Left lobe of liver (tissue), 2 donors: ENCODE results near the gene CTBS. TPM values are rescaled to one million over a fixed set of nuclear protein-coding genes. Genes with fewer than 3 reads are reported as not detected.
"Not testable (repeated sequence)": the region's sequence is repeated elsewhere in the genome, so short reads cannot be mapped to it uniquely, and the experiment has no call there.

Source experiments
- ATAC-seq: fragments of 200-7000 bp; cut with Tn5 transposase; one replicate; pipeline ENCODE4 v1.9.1; 2020; ENCODE audit warnings: mild to moderate bottlenecking, moderate library complexity
- DNase-seq: peaks from one replicate; pipeline ENCODE4 v3.0.0-alpha.2; 2020; ENCODE audit warnings: low spot score
- total RNA-seq: library from RNA; stranded (reverse); gene quantifications from one replicate; pipeline ENCODE4 v1.2.1, GENCODE V29; 2021
- donor health status: DM: no; HTN: no; CAD: no; lungs with moderate emphysema.
- donor health status: DM: no; HTN: yes; CAD: no.

Gene CTBS
- 27.2 TPM for total RNA-seq

DNA sequence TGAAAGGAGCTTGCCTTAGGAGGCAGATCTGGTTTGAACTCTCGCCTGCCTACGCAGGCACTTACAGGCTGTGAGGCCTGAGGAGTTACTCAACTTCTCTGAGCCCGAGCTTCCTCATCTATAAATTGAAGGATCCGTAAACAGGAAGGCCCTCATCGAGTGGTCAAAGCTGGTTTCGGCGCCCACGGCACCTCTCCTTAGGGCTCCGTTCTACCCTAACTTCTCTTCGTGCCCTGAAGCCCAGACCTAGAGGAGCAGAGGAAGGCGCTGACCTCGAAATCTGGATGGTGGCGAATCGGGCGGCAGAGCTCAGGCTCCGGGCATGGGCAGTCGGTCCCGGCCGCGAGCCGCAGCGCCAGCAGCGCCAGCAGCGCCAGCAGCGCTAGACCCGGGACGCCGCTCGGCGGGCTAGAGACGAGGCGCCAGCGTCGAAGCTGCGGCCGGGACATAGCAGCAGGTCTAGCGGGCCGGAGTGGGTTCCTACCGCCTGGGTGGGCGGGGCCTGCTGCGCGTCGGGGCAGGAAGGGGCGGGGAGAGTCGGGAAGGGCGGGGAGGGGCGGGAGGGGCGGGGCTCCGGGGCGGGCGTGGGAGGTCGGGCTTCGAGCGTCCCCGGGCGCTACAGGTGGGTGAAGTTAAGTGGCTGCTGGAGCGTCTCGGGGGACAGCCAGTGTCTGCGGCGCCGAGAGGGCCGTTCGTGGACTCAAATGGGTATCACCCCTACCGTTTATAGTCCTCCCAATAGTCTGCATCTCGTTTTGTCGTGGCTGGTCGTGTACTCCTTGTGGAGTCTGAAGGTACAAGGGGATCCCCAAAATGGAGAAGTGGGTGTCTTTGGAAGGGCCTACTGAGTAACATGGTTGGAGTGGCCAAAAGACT is at the start of gene CTBS:
CTBS (minus strand) TSS at position 474 of the 876 bp plus-strand sequence; CDS start at position 449, 25 bp downstream.
- peak; percentile 95 for ATAC-seq
- peak; percentile 92 for DNase-seq

DNA sequence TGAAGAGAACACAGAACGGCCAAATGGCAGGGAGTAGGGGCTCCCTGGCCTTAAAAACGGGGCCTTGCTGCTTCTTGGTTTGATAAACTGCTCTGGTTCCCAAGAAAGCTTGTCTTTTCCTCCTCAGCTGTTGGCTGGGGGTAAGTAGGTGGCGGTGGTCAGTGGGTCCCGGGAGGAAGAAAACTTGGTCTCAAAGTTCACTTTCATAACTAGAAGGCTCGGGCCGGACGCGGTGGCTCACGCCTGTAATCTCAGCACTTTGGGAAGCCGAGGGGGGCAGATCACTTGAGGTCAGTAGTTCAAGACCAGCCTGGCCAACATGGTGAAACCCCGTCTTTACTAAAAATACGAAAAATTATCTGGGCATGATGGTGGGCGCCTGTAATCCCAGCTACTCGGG is 47.3 kb upstream of the CTBS start:
- ATAC-seq (no peak), DNase-seq (no peak)

DNA sequence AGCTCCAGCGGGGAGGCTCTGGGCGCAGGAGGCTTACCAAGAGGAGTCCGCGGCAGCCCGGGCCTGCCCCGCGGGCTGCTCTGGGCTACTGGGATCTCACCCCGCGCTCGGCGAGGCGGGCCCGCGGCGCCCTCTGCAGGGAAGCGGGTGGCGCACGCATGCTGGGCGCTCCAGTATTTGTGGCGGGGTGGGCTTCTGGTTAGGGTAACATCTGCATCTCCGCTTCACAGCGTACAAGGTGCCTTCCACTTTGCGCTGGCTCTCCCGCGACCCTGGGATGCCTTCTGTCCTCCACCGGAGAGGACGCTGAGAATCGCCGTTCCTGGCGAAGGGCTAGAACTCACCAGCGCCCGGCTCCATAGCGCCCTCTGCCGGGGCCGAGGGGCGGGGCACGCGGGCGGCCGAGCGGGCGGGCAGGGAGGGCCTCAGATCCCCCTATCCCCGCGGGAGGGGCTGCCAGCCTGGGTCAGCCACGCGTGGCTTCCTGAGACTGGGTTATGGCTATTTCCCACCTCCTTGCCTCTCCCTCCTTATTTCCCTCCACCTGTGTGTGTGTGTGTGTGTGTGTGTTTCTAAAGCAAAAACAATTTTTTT is 46.6 kb upstream of the CTBS start:
- DNase-seq (peak; percentile 76), ATAC-seq (peak; percentile 98)

GRCh38 chr1:84619383-84620102 is 45.3 kb upstream of the CTBS start:
- DNase-seq = no peak
- no peak for ATAC-seq

GRCh38 chr1:84617349-84617748 is 43.1 kb upstream of the CTBS start:
- ATAC-seq = no peak
- no peak for DNase-seq

DNA sequence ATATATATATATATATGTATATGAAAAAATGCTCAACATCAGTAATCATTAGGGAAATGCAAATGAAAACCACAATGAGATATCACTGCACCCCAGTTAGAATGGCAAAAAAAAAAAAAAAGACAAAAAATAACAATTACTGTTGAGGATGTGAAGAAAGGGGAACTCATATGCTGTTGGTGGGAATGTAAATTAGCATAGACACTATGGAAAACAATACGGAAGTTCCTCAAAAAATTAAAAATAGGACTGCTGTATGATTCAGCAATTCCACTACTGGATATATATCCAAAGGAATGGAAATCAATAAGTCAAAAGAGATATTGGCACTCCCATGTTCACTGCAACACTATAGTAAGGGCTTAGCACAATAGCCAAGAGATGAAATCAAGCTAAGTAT is 41.5 kb upstream of the CTBS start:
- ATAC-seq = no peak
- DNase-seq = no peak

DNA sequence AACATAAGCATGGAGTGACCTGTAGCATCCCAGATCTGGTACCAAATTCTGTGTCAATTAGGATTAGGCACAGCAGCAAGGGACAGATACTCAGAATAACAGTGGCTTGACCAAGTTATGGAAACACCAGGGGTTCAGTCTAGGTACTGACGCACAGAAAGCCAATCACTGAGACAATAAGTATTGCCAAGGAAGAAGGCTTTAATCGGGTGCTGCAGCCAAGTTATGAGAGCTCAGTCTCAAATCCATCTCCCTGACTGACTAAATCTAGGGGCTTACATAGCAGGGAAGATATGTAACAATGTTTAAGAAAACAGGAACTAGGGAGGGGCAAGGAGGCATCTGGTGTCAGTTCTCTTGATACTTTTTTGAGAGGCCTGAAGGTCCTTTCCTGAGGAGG is 39.6 kb upstream of the CTBS start:
- ATAC-seq (no peak), DNase-seq (no peak)

- no peak for ATAC-seq
- DNase-seq = no peak
Measured at GRCh38 chr1:84613026-84613425, 38.8 kb upstream of the CTBS start.

GRCh38 chr1:84611796-84612195 is 37.6 kb upstream of the CTBS start:
- ATAC-seq = no peak
- DNase-seq = no peak

DNA sequence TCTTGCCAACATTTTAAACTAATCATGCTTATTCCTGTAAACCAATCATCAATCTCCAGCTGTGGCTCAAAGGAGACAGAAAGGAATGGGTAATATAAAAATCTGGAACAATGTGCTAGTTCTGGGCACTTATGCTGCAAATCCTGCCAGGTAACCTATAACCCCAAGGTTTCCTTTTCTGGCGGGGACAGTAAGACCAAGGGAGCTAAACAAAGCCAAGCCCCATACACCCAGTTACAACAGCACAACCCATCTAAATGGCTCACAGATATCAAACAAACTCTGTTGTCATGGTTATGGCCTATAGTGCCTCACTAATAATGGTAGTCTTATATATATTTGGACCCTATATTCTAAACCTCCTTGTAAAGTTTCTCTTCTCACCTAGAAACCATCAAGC is 36.9 kb upstream of the CTBS start:
- DNase-seq (no peak), ATAC-seq (peak; percentile 40)

DNA sequence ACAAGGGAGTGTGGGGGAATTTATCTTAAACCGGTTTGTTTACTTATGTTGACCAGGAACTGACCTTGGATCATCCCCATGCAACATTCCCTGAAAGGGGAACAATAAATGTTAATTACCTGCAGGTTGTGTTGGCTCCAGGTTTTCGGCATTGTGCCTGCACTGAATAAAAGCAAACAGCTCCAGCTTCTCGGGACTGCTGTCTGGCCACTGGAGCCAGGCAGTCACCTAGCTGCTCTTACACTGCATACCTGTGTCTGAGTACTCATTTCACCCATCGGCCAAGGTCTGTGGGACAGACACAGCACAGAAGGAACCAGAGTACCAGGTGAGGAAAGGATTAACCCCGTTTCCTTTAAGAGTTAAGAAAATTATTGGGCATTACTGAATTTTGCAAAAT is 32.7 kb upstream of the CTBS start:
- DNase-seq = no peak
- ATAC-seq = no peak

DNA sequence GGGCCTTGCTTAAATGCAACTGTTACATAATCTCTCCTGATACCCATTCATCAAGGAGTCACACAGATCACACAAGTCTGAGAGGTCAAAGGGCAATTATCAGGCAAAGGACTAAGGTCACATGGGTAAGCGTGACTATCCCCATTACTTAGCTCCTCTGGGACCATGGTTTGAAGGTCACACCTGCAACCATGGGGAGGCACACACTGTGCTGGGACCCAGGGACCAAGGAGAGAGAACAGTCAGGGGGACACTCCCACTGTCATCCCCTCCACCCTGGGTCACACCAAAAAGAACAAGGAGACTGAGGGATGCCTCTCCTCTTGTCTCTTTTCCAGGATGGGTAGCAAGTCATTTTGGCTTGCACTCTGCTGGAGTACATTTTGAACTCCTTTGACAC is 30.9 kb upstream of the CTBS start:
- DNase-seq (no peak), ATAC-seq (no peak)

DNA sequence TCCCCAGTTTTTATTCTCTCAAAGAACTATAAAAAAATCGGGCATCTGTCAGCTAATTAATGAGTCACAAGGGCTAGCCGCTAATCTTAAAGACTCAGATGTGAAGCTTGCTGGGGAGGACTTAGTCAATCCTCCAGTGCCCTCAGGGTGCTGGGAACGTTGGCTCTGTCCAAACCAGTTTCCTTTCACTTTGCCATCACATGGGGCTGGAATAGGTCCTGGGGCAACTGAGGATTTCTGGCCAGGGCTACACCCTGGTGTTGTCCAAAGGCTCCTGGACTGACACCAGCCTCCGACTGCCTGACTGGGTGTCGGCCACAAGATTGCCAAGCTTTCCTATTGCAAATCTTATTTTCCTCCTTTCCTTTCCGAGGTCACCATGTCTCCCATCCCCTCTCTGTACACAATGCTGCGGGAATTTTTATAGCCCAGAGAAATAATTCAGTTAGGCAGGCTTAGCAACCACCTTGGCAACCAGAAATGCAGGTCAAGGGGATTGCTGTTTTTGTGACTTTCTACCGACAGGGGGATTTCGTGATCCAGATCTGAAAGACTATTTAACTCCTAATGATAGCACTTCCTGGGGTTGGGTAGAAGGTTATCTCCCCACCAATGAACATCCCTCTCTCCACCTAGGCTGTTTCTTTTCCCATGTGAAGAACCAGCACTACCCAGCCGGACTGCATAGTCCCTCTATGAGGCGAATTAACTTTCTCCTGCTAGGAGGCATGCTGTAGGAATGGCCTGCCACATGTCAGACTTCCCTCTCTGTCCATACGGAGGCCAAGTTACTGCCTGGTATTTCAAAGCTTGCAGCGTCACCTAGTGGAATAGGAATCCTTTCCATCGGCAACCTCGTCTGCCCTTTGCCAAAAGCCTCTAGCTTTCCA is 29.9 kb upstream of the CTBS start:
- ATAC-seq (peak; percentile 63), DNase-seq (no peak)

GRCh38 chr1:84603223-84603622 is 29.0 kb upstream of the CTBS start:
- ATAC-seq = no peak
- no peak for DNase-seq

- ATAC-seq (no peak), DNase-seq (no peak)
Measured at GRCh38 chr1:84600796-84601195, 26.6 kb upstream of the CTBS start.

DNA sequence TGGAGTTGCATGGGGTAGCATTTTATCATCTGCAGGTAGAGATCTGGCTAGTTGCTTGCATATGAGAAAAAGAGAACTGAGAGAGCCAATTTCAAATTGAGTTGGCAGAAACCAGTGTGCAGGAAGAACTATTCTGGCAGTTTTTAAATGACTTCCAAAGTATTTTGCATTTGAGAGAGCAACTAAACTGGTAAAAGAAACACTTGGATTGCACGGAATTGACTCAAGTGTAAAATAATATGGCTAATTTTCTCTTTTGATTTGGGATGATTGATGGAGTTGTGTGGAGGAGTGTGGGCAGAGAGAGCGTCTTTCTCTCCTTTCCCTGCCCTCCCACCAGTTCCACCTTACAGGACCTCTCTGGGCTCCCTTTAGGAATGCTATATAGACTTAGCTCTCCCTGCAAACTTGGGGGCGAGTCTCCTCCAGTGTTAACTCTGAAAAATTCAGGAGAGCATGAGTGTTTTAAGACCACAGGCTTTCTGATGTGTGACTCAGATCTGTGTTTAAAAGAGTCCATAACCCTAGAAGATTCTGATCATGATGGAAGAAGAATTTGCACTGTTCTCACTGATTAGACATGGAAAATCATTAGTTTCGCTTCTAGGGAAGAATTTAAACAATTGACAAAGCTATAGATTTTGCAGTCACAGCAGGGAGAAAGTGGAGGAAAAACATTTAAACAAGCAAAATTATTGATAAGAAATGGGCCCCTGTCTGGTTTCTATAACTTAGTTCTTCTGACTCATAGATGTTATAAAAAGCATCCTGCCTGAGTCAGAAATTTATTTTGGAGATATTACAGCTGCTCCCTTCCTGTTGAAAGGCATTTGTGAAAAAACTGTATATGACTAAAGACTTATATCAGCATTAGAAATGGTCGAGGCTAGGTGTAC is 24.9 kb upstream of the CTBS start:
- ATAC-seq = no peak
- DNase-seq = no peak

- ATAC-seq = no peak
Measured at GRCh38 chr1:84598418-84598817, 24.2 kb upstream of the CTBS start.

GRCh38 chr1:84597011-84597410 is 22.8 kb upstream of the CTBS start:
- ATAC-seq (no peak), DNase-seq (no peak)

More at GRCh38 chr1:84598418-84598817, 24.2 kb upstream of the CTBS start:
- no peak for DNase-seq

GRCh38 chr1:84594959-84595358 is 20.7 kb upstream of the CTBS start:
- not testable (repeated sequence) for ATAC-seq, DNase-seq

DNA sequence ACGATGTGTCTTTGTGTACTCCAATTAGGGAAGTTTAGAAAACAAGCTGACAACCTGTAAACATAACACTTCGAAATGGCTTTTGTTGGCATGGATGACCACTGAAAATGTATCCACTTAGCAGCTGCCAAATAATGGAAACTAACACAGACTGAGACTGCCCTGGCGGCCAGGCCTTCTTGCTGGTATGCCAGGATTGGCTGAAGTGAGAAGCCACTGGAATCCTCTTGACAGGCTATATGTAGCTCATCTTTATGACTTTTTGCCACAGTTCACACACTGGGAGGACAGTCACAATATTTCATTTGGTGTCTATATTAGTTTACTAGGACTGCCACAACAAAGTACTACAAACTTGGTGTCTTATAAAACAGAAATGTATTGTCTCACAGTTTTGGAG is 12.9 kb upstream of the CTBS start:
- ATAC-seq (no peak), DNase-seq (no peak)
